ENCODE measurements around the gene SHMT2.

The SHMT2 gene

DNA sequence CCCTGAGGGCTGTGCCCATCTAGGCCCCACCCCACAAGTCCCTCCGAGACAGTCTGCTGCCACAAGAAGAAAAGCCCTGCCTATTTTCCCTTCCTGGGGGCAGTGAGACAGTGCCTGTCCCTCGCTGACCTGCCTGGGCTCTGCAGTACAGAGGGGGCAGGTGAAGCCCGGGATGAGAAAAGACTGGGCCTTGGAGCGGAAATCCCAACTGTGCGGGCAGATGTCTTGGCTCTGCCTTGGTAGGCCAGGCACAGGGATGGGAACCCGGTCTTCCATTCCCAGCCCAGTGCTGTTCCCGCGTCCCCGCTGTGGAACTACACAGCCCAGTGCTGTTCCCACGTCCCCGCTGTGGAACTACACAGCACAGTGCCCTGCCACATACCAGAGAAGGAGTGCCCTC lies 25.7 kb upstream of the SHMT2 start:
- no peak for DNase-seq (ENCODE audit: extremely low read depth, low read depth)
- TF ChIP-seq, protein P1, sequence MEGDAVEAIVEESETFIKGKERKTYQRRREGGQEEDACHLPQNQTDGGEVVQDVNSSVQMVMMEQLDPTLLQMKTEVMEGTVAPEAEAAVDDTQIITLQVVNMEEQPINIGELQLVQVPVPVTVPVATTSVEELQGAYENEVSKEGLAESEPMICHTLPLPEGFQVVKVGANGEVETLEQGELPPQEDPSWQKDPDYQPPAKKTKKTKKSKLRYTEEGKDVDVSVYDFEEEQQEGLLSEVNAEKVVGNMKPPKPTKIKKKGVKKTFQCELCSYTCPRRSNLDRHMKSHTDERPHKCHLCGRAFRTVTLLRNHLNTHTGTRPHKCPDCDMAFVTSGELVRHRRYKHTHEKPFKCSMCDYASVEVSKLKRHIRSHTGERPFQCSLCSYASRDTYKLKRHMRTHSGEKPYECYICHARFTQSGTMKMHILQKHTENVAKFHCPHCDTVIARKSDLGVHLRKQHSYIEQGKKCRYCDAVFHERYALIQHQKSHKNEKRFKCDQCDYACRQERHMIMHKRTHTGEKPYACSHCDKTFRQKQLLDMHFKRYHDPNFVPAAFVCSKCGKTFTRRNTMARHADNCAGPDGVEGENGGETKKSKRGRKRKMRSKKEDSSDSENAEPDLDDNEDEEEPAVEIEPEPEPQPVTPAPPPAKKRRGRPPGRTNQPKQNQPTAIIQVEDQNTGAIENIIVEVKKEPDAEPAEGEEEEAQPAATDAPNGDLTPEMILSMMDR (IDR thresholded peaks at IDR 0.05; ENCODE audit: low read depth, low read length), result no peak

DNA sequence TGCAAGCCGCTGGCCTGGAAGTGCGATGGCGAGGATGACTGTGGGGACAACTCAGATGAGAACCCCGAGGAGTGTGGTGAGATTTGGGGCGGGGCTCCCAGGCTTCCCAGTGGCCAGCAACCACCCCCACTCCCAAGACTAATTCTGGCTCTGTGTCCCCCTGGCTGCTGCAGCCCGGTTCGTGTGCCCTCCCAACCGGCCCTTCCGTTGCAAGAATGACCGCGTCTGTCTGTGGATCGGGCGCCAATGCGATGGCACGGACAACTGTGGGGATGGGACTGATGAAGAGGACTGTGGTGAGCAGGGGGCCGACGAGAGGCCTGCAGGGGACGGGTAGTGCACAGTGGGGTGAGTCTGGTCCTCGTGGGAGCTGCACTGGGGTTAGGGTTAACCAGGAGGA lies 25.1 kb upstream of the SHMT2 start:
- no peak for DNase-seq (ENCODE audit: extremely low read depth, low read depth)
- TF ChIP-seq, protein P1 (IDR thresholded peaks at IDR 0.05; ENCODE audit: low read depth, low read length), result no peak

GRCh38 chr12:57205186-57205585 lies 24.3 kb upstream of the SHMT2 start:
- no peak for DNase-seq (ENCODE audit: extremely low read depth, low read depth)
- TF ChIP-seq, protein P1 (IDR thresholded peaks at IDR 0.05; ENCODE audit: low read depth, low read length), result no peak

GRCh38 chr12:57205931-57206330 lies 23.6 kb upstream of the SHMT2 start:
- TF ChIP-seq, protein P1 (IDR thresholded peaks at IDR 0.05; ENCODE audit: low read depth, low read length), result no peak
- no peak for DNase-seq (ENCODE audit: extremely low read depth, low read depth)

DNA sequence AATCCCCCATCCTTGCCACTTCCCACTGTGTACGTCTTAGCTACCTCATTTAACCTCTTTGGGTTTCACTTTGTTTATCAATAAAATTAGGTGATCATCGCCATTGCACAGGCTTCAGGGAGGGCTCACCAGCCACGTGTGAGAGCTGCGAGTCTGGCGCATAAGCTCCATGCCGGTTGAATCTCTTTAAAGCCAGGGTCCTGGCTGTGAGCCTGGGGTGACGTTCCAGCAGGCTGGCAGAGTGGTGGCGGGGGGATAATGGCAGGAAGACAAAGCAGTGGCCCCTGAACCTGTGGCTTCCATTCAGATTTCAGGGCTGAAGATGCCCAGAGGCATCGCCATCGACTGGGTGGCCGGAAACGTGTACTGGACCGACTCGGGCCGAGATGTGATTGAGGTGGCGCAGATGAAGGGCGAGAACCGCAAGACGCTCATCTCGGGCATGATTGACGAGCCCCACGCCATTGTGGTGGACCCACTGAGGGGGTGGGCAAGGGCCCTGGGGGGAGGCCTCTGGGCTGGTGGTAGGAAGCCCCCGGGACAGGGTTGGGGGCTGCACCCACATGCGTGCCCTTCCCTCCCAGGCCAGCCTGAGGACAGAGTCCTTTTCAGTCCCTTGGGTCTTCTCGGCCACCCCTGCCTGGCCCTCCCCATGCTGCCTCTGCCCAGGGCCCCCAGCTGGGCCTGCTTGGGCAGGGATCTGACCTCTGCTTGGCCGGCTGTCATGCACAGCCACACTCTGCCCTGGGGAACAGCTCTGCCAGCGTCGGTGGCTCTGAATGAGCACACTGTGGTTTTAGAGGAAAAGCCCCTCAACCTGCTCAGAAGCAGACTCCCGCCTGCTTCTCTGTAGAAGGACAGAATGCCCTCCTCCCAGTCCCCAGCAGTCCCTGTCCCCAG lies 21.5 kb upstream of the SHMT2 start:
- no peak for DNase-seq (ENCODE audit: extremely low read depth, low read depth)

DNA sequence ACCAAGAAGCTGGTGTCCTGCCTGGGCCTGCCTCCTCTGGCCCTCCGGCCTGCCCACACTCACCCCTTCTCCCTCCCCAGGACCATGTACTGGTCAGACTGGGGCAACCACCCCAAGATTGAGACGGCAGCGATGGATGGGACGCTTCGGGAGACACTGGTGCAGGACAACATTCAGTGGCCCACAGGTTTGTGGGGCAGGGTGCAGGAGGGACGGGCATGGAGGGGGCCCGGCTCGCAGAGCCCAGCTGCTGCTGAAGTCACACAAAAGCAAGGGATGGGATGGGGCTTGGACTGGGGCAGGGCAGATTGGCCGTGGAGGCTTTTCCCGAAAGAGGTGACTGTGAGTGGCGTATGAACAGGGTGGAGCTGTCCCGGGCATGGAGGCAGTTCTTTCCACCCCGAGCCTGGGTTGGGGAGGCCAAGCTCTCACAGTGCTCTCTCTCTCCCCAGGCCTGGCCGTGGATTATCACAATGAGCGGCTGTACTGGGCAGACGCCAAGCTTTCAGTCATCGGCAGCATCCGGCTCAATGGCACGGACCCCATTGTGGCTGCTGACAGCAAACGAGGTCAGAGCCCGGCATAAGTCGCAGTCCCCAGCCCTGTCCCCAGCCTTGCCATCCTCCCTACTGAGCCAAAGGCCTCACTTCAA lies 20.8 kb upstream of the SHMT2 start:
- TF ChIP-seq, protein P1 (IDR thresholded peaks at IDR 0.05; ENCODE audit: low read depth, low read length), result no peak
- no peak for DNase-seq (ENCODE audit: extremely low read depth, low read depth)

More for the DNA sequence above, 21.5 kb upstream of the SHMT2 start:
- TF ChIP-seq, protein P1 (IDR thresholded peaks at IDR 0.05; ENCODE audit: low read depth, low read length), result no peak

DNA sequence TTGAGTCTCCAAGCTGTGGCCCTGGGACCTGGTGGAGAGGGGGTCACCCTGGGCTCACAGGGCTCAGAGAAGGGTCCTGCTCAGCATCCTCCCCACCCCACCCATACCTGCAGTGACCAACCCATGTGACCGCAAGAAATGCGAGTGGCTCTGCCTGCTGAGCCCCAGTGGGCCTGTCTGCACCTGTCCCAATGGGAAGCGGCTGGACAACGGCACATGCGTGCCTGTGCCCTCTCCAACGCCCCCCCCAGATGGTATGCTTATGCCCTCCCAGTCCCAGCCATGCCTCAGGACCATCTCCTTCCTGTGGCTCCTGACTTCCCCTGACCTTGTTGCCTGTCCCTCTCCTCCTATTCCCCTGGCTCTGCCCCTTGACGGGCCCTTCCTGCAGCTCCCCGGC lies 19.6 kb upstream of the SHMT2 start:
- TF ChIP-seq, protein P1 (IDR thresholded peaks at IDR 0.05; ENCODE audit: low read depth, low read length), result no peak
- DNase-seq (ENCODE audit: extremely low read depth, low read depth), result no peak
